ENCODE data around the gene NLGN1. TPM values are rescaled to one million over a fixed set of nuclear protein-coding genes. Genes with fewer than 3 reads are reported as not detected.

The NLGN1 gene
- total RNA-seq, 3 donors from 2014 or later (not counting 1 experiment from before 2014, with no cell fraction given) = not detected

DNA sequence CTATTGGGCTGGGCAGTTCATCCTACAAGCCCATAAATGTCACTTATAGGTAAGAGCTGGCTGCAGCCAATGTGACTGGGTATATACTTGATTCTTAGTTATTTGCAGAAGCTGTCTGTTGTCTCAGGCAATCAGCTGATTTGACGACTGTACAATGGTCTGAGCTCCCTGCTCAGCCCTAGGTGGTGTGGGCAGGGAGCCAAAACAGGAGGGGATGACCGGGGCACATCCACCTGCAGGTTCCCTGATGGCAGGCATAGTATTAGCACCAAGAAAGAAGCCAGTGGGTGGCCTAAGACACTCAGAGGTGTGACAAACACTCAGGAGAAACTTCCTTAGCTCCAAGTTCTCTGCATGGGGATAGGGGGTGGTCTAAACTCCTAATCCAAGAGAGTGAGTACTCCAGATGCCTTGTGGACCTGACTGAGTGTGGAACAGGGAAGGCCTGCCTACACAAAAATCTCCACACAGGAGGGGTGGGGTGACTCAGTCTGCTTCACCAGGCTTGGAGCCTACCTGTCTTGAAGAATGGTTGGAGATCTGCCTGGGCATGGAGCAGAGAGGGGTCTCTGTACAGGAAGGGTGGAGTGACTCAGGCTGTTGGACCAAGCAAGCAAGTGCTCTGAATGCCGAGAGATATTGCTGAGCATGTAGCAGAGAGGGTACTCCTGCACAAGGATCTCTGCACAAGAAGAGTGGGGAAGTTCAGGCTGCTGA is 771.2 kb downstream of the NLGN1 start:
- H3K4me1 Mint-ChIP-seq = no peaks in the 10 kb centered on the region
- H3K9me3 ChIP-seq (ENCODE audit: control insufficient read depth, insufficient read depth, low read length) = peaks cover 8% of the 10 kb centered on the region
- H3K27ac ChIP-seq (ENCODE audit: low read length) = no peak overlapping the region
- no peak for TF ChIP-seq CTCF (IDR thresholded peaks at IDR 0.05)
- H3K27me3 Mint-ChIP-seq (ENCODE audit: low read depth in 2 of 2) = no peaks in the 10 kb centered on the region
- no peak overlapping the region for H3K4me3 ChIP-seq (ENCODE audit: low read length)
- no peak overlapping the region for H3K27ac Mint-ChIP-seq
- H3K4me3 Mint-ChIP-seq = no peak overlapping the region
- ATAC-seq (no peak), DNase-seq (no peak)
- peaks cover 13 to 29% of the 10 kb centered on the region in 2 donors for H3K9me3 Mint-ChIP-seq
- 84% methylated on average over 3 of the region's 3 CpGs for WGBS (ENCODE audit: insufficient coverage)
- no peaks in the 10 kb centered on the region for H3K4me1 ChIP-seq (ENCODE audit: control insufficient read depth, insufficient read depth, low read length)
- H3K27me3 ChIP-seq (ENCODE audit: control insufficient read depth, insufficient read depth, low read length) = no peaks in the 10 kb centered on the region
- intact Hi-C loops (cut with micrococcal nuclease) = no loop called here
- no peaks in the 10 kb centered on the region for H3K36me3 ChIP-seq (ENCODE audit: control insufficient read depth, insufficient read depth, low read length)
- H3K36me3 Mint-ChIP-seq = peaks cover 15% of the 10 kb centered on the region

GRCh38 chr3:174169736-174170135 is 772.2 kb downstream of the NLGN1 start:
- Mint-ChIP-seq H3K36me3 (peaks cover 8% of the 10 kb centered on the region), H3K4me3 (no peak overlapping the region), H3K27me3 (ENCODE audit: low read depth in 2 of 2) (no peaks in the 10 kb centered on the region), H3K4me1 (no peaks in the 10 kb centered on the region), H3K9me3 (peaks cover 14 to 33% of the 10 kb centered on the region in 2 donors), H3K27ac (no peak overlapping the region)
- WGBS (ENCODE audit: insufficient coverage) = 83% methylated on average over 3 of the region's 3 CpGs
- H3K9me3 ChIP-seq (ENCODE audit: control insufficient read depth, insufficient read depth, low read length) = peaks cover 8% of the 10 kb centered on the region
- H3K4me3 ChIP-seq (ENCODE audit: low read length) = no peak overlapping the region
- H3K4me1 ChIP-seq (ENCODE audit: control insufficient read depth, insufficient read depth, low read length) = no peaks in the 10 kb centered on the region
- ATAC-seq (no peak), DNase-seq (no peak)
- H3K27ac ChIP-seq (ENCODE audit: low read length) = no peak overlapping the region
- intact Hi-C loops (cut with micrococcal nuclease) = no loop called here
- no peaks in the 10 kb centered on the region for H3K36me3 ChIP-seq (ENCODE audit: control insufficient read depth, insufficient read depth, low read length)
- TF ChIP-seq CTCF (IDR thresholded peaks at IDR 0.05) = no peak
- H3K27me3 ChIP-seq (ENCODE audit: control insufficient read depth, insufficient read depth, low read length) = no peaks in the 10 kb centered on the region

DNA sequence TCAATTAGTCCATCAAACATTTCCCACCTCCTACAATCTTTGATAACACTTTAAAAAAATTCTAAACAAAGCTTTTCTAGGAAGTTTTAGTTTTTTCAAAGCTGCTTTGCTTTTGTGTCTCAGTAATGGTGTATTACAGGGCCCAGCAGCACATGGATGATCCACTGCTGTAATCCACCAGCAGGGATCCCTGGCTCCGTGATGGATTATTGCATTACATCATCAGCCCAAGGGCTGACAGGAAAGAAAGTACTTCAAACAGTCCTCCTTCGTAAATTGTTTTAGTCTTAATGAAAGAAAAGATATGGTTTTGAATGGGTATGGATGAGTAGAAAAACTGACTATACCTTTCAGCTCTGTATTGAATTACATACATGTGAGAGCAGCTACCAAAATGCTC is 772.7 kb downstream of the NLGN1 start:
- 74% methylated on average over 2 of the region's 2 CpGs for WGBS (ENCODE audit: insufficient coverage)
- Mint-ChIP-seq H3K36me3 (peaks cover 8% of the 10 kb centered on the region), H3K4me1 (no peaks in the 10 kb centered on the region), H3K9me3 (peaks cover 13 to 28% of the 10 kb centered on the region in 2 donors), H3K27ac (no peak overlapping the region), H3K27me3 (ENCODE audit: low read depth in 2 of 2) (no peaks in the 10 kb centered on the region), H3K4me3 (no peak overlapping the region)
- H3K4me3 ChIP-seq (ENCODE audit: low read length) = no peak overlapping the region
- H3K36me3 ChIP-seq (ENCODE audit: control insufficient read depth, insufficient read depth, low read length) = no peaks in the 10 kb centered on the region
- H3K9me3 ChIP-seq (ENCODE audit: control insufficient read depth, insufficient read depth, low read length) = peaks cover 8% of the 10 kb centered on the region
- DNase-seq (no peak), ATAC-seq (no peak)
- intact Hi-C loops (cut with micrococcal nuclease) = no loop called here
- H3K27me3 ChIP-seq (ENCODE audit: control insufficient read depth, insufficient read depth, low read length) = no peaks in the 10 kb centered on the region
- H3K27ac ChIP-seq (ENCODE audit: low read length) = no peak overlapping the region
- no peaks in the 10 kb centered on the region for H3K4me1 ChIP-seq (ENCODE audit: control insufficient read depth, insufficient read depth, low read length)
- TF ChIP-seq CTCF (IDR thresholded peaks at IDR 0.05) = no peak
